GM21367 (cell line): Measurements from ENCODE around the gene KCNQ1.

Experiments used
- ATAC-seq: cut with Tn5 transposase; IDR thresholded peaks from one replicate; pipeline ENCODE4 v1.9.1; 2021; ENCODE audit not compliant: unreplicated experiment

The KCNQ1 gene

GRCh38 chr11:2706321-2706720 lies 261.5 kb downstream of the KCNQ1 start:
- no peak for ATAC-seq

GRCh38 chr11:2707736-2708135 lies 262.9 kb downstream of the KCNQ1 start:
- no peak for ATAC-seq

GRCh38 chr11:2708151-2708581 lies 263.4 kb downstream of the KCNQ1 start:
- no peak for ATAC-seq

- no peak for ATAC-seq
These were observed 264.0 kb downstream of the KCNQ1 start for GRCh38 chr11:2708757-2709281.

GRCh38 chr11:2709429-2709828 lies 264.6 kb downstream of the KCNQ1 start:
- ATAC-seq = no peak

- no peak for ATAC-seq
These were observed 266.4 kb downstream of the KCNQ1 start for GRCh38 chr11:2711161-2711560.

- no peak for ATAC-seq
These were observed 268.3 kb downstream of the KCNQ1 start for GRCh38 chr11:2713094-2713493.

GRCh38 chr11:2713661-2714462 lies 269.1 kb downstream of the KCNQ1 start:
- no peak for ATAC-seq

- no peak for ATAC-seq
These were observed 269.6 kb downstream of the KCNQ1 start for GRCh38 chr11:2714463-2714800.

GRCh38 chr11:2714871-2715270 lies 270.1 kb downstream of the KCNQ1 start:
- ATAC-seq = no peak

- ATAC-seq = no peak
These were observed 271.0 kb downstream of the KCNQ1 start for GRCh38 chr11:2715716-2716350.

GRCh38 chr11:2716376-2717095 lies 271.7 kb downstream of the KCNQ1 start:
- no peak for ATAC-seq

GRCh38 chr11:2717561-2718325 lies 272.9 kb downstream of the KCNQ1 start:
- ATAC-seq = no peak

- ATAC-seq = no peak
These were observed 274.1 kb downstream of the KCNQ1 start for GRCh38 chr11:2718817-2719438.

GRCh38 chr11:2719831-2720590 lies 275.2 kb downstream of the KCNQ1 start:
- ATAC-seq = no peak

GRCh38 chr11:2721210-2721916 lies 276.6 kb downstream of the KCNQ1 start:
- no peak for ATAC-seq

- ATAC-seq = no peak
These were observed 278.1 kb downstream of the KCNQ1 start for GRCh38 chr11:2722955-2723354.

GRCh38 chr11:2724104-2724503 lies 279.3 kb downstream of the KCNQ1 start:
- no peak for ATAC-seq

- ATAC-seq = no peak
These were observed 280.0 kb downstream of the KCNQ1 start for GRCh38 chr11:2724653-2725367.
